Stimulated activated CD8-positive, alpha-beta memory T cell treated with anti-CD3 and anti-CD28 coated beads, Interleukin-12 subunit alpha, Interleukin-12 subunit beta, amount 100 ng/mL, for 24 hours (primary cell): Measurements from ENCODE around the gene THRB.

Experiments used
- DNase-seq: peaks from one replicate; pipeline ENCODE4 v3.0.0-alpha.2; 2020; ENCODE audit errors: extremely low read depth

THRB gene

DNA sequence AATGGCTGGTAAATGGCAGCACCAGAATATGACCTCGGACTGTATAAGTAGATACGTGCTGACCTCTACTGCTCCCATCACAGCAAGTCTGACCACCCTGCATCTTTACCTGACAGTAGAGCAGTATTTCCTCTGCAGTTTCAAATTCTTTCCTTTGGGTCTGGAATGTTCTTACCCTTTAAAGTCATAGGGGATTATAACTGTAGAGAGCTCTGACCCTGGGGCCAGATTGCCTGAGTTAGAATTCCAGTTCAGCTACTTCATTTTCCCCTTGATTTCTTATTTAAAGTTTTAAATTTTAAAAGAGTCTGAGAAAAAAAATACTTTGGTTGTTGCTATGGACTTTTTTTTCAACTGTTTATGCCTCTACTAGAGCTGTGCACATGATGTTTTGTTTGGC is 311.9 kb downstream of the THRB start:
- DNase-seq, result no peak

DNA sequence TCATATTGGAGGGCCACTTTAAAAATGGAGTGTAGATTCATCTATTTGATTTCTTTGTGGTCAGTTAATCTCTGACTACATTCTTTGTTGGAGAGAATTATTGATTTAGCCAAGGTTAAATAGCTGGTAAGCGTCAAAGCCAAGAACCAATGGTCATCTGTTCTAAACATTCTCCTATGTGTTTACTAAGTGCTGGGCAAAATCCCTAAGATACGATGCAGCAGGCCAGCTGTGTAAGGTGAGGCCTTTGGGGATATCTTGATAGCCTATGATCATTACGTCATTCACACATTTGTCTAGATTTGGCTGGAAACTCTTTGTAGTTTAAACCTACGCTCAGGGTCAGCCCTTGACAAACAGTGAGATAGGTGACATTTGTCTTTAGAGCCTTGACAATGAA is 313.4 kb downstream of the THRB start:
- no peak for DNase-seq

DNA sequence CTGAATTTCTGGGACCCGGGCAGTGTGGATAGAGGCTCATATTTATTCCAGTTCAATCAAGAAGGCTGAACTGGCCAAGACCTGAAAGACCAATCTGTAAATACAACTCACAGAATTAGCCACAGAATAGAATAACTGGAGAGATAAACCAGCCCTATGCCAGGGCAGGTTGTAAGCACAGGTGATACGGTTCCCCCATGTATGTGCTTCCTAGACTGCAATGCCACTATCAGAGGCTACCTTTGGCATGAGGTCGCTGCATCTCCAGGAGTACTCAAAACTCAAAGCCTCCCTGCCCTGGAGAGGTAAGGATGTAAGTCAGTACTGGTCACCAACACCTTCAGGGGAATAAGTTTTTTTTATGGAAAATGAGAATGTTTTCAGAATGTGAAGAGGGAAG is 314.0 kb downstream of the THRB start:
- DNase-seq, result no peak

DNA sequence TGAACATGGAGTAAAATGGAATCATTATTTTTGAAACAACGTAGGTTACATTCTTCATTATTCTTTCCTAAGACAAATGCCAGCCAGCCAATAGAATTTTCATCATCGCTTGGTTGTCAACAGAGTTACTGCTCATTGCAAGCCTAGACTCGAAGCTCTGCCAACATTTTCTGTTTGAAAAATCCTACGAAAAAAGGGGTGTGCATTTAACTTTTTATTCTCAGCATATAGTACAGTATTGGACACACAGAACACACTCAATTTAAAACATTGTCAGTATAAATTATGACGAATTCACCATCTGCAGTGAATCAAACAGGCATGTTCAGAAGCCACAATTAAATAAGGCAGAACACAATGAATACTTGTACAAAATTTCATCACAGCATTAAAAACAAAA is 317.4 kb downstream of the THRB start:
- DNase-seq, result no peak

DNA sequence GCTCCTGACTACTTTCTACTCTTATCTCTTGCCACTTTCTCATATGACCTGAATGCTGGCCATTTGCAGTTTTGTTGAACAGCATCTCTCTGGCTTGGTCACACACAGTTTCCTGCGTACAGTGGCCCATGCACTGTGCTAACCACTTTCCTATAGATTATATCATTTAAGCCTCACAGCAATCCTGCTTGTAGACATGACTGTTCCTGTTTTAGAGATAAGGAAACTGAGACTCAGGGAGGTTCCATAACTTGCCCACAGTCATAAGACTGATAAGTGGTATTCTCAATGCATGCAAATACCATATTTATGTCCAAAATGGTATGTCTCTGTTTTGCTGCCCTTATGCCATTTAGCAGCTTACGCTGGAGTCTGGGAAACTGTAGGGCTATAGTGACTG is 320.0 kb downstream of the THRB start:
- DNase-seq, result no peak

DNA sequence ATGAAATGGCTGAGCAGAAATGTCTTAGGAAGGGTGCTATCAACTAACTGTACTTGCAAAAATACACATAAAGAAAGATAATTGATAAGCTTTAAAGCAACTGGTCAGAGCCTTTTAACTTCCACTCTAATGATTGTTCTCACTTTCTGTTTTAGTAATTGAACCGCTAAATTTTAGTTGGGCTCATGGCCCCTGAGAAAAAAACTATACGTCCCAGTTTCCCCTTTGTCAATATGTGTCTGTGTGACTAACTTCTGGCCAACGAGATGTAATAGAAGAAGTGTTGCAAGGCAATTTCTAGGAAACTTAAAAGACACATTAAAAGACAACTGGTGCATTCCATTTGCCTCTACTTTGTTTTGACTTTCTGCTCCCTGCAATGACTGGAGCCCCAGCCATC is 325.7 kb downstream of the THRB start:
- no peak for DNase-seq

- DNase-seq, result no peak
These were observed 327.2 kb downstream of the THRB start for GRCh38 chr3:24167429-24167828.

DNA sequence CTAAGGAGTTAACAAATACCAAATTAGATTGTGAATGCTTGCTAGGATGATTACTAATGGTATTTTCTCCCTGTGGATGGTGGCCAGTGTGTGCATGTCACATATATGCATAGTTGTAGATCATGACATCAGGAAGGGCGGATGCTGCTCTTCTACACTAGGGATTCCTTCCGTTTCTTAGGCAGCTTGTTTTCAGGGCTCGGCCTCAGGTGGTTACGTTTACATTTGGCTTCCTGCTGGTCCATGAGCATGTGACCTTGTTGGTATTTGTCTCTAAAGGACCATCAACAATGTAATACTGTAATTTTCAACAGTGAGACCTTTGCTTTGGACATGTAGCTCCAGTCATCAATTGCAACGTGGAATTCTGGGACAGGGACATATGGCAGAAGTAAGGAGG is 328.1 kb downstream of the THRB start:
- DNase-seq, result no peak

- DNase-seq, result no peak
These were observed 329.1 kb downstream of the THRB start for GRCh38 chr3:24165603-24165982.

DNA sequence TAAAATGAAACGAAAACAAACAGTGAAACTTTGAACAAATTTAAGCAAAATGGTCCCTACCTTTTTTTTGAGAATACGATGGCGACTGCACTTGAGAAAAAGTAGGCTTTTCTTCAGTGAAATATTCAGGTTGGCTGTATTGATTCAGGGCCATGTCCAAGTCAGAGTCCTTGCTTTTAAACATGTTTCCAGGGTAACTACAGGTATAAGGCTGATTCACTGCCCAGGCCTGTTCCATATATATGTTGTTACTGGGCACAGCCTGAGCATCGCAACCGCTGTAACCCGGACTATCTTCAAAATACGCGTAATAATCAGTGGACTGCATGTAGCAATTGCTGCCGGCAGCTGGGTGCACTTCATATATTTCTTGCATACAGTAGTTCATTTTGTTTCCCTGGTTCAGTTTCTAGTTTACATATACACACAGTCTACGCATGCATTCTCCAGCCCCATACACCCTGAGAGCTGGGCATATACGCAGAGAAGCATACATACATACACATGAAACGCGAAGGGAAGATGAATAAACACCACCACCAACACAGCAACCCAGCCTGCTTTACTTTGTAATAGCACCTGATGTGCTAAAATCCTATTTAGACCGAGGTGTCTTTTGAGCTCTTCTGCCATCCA is 329.6 kb downstream of the THRB start:
- DNase-seq, result no peak

DNA sequence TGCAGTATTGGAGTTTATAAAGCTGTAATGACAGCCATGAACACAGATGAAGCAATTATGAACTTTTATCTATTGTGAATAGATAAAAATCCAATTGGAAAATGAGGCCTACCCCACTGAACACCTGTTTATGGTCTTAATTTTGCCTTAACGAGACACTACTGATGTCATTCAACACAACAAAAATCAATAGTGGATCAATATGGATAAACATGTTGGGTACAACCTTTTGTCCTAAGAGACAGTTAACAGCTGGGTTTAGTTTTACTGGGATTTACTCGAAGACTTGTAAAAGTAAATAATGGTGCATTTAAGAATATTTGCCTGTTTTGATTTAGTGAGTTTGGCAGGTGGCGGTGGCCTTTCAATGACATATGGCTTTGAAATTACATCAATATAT is 331.7 kb downstream of the THRB start:
- DNase-seq, result no peak

DNA sequence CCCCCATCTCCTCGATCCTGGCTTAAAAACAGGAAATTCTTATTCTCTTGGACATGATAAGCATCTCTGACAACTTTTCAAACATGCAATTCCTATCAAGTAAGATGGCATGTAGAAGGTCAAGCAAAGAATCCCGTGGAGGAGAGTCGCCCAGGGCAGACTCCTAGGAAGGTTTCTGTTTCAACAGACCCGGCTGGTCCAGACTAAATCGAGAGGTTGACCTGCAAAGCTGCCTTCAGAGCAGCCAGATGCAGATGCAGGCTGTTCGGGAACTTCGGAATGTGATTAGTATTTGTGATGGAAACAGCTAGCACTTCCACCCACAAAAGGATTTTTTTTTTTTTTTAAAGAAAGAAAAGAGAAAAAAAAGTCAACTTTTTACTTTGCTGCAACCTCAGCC is 332.8 kb downstream of the THRB start:
- DNase-seq, result no peak

DNA sequence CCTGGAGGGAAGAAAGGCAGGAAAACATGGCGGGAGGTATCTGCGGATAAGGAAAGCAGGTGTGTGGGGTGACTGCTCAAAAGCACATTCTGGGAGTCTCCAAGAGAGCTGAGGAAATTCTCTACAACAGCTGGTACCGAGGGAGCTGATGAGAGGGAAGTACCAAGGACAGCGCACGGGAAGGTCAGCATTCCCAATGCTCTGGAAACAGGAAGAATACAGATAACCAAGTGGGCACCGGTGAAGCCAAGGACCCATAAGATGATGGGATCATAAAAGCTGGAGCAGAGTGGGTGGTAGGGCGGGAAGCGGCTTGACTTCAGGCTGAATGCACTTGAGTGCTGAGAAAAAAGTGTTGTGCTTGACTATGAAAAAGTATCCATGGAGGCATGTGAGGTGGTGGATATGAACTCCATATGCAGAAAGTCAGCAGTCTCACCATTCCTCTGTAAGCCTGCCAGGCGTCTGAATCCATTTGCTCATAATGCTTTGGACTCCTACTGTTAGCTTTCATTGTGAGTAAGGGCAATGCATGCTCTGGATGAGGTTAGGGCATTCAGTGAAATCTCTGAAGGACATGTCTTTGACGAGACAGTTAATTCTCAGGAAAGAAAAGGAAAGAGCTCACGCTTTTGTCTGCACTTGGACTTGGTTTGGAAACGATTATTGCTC is 334.1 kb downstream of the THRB start:
- no peak for DNase-seq

DNA sequence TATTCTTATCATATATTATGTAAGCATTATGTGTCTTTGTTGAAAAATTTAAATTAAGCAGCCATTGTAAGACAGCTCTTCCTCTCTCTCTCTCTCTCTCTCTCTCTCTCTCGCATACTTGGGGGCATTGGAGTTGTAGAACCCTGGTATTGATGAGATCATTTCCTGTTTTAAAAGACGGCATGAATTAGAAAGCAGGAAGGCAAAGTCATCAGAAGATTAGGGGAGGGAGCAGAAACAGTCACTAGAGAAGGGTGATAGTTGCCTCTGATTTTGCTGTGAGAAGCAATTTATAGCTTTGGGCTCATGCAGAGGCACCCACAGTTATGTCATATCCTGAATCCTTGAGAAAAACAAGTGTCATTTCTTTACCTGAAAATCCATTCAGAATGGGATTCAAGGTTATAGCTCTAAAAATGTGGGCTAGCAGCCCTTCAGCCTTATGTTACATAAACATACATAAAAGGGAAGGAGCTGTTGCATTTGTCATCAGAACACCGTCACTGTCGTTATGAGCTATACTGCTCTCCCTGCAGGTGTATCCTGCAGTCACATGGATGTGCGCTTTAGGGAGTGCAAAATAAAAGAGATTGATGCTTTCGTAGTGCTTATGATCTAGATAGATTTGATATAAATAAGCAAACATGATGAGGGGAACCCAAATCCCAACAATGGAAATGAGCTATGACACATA is 335.7 kb downstream of the THRB start:
- no peak for DNase-seq

- DNase-seq, result no peak
These were observed 337.5 kb downstream of the THRB start for GRCh38 chr3:24157106-24157505.

DNA sequence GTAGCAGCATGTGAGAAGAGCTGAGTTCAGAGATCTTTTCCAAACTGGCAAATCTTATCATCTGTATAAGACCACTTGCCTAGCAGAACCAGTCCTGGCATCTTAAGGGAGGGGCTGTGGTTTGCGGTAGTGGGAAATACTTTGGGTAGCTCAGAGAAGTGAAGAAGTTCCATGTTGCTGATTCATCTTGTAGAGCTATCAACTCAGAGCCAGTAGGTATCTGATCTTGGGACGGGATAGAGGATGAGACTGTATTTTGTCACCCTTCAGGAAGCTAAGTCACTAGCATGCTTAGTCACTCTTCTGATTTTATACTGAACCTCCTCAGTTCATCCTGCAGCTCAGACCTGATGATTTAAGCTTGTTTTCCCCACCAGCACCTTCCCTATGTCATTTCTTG is 338.2 kb downstream of the THRB start:
- DNase-seq, result no peak

DNA sequence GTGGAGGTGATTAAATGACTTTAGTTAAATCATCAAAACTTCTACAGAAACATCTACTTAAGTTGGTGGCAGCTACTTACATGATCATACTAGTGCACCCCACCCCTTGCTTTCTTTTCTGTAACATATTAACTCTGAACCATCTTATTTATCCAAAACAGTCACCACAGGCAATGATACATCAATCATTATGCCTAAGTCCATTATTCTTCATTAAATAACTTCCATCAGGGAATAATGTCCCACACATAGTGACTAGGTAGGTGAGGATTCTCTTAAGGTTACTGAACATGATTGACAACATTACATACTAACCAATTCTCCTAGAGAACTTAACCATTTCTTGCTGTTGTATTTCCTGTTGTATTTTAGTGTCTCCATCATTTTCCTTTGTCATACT is 339.4 kb downstream of the THRB start:
- DNase-seq, result no peak

- DNase-seq, result no peak
These were observed 339.9 kb downstream of the THRB start for GRCh38 chr3:24154781-24155180.

DNA sequence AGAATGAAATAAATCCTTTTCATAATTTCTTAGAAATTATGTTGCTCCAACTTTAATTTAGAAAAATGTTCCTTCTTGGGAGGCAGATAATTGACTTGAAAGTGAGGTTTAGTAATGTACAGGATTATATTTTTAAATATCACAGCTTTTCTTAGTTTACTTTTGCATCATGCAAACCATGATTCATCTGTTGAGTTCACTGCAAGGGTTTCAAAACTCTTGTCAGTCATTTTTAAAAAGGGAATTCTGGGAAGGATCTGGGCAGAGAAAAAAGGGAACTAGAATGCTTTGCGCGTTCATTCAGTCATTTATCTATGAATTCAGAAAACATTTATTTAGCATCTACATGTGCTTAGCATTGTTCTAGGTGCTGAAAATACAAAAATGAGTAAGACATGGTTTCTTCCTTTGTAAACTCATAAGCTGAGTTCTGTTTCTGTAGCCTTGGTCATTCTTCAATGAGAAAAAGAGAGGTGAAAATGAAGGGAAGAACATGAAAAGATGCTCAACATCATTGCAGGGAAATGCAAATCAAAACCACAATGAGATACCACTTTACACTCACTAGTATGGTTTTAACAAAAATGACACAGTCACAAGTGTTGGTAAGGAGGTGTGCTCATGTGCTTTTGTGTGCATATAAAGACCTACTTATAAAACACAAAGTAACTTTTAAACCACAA is 340.5 kb downstream of the THRB start:
- no peak for DNase-seq

GRCh38 chr3:24151594-24151993 is 343.1 kb downstream of the THRB start:
- DNase-seq, result no peak

DNA sequence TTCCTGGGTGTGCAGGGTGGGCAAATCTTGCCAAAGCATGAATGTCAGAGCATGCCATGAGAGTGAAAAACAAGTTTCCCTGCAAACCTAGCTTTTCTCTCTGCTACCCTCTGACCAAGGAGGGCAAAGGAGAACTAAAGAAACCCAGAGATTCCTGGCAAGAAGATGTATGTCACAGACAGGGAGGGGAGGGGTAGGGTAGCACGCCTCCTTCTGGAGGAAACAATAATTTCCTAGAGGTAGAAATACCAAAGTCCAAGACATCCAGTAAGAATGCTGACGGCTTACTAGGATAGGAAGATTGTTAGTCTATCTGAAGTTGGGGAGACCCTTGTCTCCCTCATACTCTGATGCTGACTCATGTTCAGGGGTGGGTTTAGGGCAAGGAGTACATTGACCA is 345.6 kb downstream of the THRB start:
- no peak for DNase-seq

DNA sequence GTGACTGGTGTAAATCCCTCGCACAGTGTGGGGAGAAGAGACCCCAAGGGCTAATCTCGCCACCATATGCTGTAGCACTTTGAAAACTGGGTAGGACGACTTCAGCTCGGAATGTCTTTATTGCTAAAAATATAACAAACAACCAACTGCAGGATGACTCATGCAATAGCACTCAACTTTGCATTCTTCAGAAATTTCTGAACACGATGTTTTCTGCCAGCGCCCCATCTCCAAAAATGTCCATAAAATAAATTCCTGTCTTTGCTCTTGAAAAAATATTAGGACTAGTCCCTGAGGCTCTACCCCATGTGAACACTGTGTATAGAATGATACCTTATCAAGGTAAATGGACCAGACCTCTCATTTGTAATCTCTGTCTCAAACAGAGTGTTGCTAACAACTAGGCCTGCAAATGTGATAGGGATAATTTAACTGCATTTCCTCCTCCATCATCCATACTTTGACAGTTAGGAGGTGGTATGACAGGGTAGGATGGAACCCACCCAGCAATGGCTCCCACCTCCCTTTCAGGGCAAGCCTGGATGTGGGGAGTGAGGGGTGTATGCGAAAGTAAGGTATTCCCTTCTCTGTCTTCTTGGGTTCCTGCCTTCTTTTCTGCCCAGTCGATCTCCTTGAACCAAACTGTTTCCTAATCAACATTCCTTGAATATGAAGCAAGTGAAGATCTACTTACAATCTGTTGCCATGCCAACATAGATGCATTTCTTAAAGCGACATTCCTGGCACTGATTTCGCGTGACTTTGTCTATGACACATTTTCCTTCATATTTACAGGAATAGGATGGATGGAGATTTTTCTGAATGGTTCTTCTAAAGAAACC is 348.4 kb downstream of the THRB start:
- no peak for DNase-seq
